GM13977 (cell line): ENCODE data around the gene NOL4.
"Not testable (repeated sequence)": the region's sequence is repeated elsewhere in the genome, so short reads cannot be mapped to it uniquely, and the experiment has no call there.

Experiments
- DNase-seq: peaks from one replicate; pipeline ENCODE4 v3.0.0; 2012; ENCODE audit warnings: low spot score
- in situ Hi-C: fragments of 300-500 bp; cut with MboI; formaldehyde crosslinking; loops from one replicate; pipeline ENCODE4 v1.12.0; 2022; ENCODE audit warnings: low sequenced_read_pairs, low pct_unique_long_range_greater_than_20kb, mixed read lengths, inconsistent platforms; ENCODE audit not compliant: unreplicated experiment
- TF ChIP-seq, protein P1 (sequence below): IDR thresholded peaks from 2 replicates; pipeline ENCODE4 v1.5.1; 2012; ENCODE audit warnings: mild to moderate bottlenecking, control low read depth; ENCODE audit not compliant: insufficient read depth; ENCODE audit errors: extremely low read depth, missing control alignments

NOL4 gene

GRCh38 chr18:34224423-34225217 lies at the start of gene NOL4:
Gene NOL4 (minus strand): TSS chr18:34224913. CDS start chr18:34223253, 1,660 bp downstream.
- TF ChIP-seq, protein P1, sequence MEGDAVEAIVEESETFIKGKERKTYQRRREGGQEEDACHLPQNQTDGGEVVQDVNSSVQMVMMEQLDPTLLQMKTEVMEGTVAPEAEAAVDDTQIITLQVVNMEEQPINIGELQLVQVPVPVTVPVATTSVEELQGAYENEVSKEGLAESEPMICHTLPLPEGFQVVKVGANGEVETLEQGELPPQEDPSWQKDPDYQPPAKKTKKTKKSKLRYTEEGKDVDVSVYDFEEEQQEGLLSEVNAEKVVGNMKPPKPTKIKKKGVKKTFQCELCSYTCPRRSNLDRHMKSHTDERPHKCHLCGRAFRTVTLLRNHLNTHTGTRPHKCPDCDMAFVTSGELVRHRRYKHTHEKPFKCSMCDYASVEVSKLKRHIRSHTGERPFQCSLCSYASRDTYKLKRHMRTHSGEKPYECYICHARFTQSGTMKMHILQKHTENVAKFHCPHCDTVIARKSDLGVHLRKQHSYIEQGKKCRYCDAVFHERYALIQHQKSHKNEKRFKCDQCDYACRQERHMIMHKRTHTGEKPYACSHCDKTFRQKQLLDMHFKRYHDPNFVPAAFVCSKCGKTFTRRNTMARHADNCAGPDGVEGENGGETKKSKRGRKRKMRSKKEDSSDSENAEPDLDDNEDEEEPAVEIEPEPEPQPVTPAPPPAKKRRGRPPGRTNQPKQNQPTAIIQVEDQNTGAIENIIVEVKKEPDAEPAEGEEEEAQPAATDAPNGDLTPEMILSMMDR = peak; percentile 27
- DNase-seq = peak; percentile 23
- in situ Hi-C loops = no loop called here

DNA sequence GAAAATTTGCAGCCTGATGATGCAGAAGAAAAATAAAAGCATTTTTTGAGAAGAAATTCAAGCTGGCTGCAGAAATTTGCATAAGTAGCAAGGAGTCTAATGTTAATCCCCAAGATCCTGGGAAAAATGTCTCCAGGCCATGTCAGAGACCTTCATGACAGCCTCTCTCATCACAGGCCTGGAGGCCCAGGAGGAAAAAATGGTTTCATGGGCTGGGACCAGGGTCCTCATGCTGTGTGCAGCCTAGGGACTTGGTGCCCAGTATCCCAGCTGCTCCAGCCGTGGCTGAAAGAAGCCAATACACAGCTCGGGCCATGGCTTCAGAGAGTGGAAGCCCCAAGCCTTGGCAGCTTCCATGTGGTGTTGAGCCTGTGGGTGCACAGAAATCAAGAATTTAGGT lies 41.3 kb upstream of the NOL4 start:
- DNase-seq, in situ Hi-C loops: not testable (repeated sequence)

DNA sequence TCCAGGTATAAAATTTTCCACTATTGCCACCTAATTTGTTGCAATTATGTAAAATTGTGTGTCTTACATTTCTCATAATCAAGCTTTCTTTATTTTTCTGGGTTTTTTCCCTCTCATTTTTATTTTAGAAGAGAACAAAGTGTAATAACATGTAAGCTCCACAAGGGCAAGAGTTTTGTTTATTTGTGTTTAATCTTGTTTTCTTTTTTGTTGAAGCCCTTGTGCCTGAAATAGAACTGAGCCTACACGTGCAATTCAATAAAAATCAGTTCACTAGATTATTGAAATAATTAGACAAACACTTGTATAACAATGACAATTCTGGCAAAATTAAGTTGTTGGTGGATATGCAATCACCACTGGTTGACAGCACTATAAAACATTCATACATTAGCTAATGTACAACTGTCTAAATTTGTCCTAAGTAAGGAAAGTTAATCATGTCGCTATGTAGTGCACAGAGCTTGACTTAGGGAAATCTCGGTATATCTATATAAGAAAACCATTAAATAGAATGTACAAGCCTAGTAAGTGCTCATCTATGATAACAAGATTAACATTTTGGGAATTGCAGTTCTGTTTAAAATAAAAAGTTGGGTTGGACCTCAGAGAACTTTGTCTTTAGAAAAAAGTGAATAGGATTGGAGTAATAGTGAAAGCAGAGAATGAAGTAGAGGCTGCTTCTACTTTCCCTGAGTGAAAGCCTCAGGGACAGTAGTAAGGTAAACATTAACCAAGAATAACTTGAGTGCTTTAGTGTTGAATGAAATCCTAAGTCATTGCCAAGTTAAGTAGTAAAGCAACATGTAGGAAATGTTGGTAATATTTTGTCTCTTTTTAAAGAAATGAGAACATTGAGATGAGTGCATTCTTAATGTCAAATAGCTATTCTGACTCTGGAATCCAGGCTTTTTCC lies 37.4 kb upstream of the NOL4 start:
- peak; percentile 5 for DNase-seq
- TF ChIP-seq, protein P1 = no peak
- in situ Hi-C loops = no loop called here

GRCh38 chr18:34258176-34258575 lies 33.5 kb upstream of the NOL4 start:
- in situ Hi-C loops = no loop called here
- DNase-seq = no peak
- TF ChIP-seq, protein P1 = no peak

DNA sequence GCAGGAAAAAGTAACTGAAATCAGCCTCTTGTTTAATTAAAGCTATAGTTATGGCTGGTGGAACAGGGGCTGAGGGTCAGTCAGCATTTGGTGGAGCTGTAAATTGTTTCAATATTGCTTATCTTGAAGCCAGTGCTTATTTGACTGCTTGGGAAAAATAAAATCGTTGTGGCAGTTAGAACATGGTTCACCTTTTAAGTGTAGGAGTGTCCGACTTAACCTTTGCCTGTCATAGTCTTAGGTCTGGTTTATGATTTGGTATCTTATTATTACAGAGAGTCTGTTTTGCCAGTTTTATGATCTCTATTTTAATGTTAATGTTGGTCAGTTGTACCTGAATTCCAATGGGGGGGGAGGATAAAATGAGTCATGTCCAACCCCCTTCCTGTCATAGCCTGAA lies 27.2 kb upstream of the NOL4 start:
- in situ Hi-C loops = no loop called here
- TF ChIP-seq, protein P1 = no peak
- DNase-seq = no peak

GRCh38 chr18:34248727-34249126 lies 24.0 kb upstream of the NOL4 start:
- in situ Hi-C loops = no loop called here

More at GRCh38 chr18:34248727-34249126, 24.0 kb upstream of the NOL4 start:
- no peak for DNase-seq
- TF ChIP-seq, protein P1 = no peak
